ENCODE measurements around the gene DCP2.

The DCP2 gene

DNA sequence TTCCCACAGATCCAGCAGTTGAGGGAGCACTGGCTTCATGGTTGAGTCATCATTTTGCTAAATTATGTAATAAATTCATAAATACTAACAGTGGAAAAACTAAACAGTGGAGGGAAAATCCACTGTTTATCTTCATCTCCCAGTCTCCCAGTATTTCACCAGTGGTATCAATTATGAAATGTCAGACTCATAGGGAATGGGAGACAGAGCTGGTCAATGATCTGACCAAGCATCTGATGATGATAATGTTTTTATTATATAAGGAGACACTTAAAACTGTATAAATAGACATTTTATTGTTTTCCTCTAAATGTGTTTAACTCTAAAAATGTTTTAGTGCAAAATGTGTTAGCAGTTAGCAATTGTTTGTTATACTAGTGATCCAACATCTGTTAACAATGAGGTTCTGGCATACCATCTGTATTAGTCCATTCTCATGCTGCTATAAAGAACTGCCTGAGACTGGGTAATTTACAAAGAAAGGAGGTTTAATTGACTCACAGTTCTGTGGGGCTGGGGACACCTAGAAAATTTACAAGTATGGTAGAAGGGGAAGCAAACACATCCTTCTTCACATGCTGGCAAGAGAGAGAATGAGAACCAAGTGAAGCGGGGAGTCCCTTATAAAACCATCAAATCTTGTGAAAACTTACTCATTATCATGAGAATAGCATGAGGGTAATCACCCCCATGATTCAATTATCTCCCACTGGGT is 42.8 kb upstream of the DCP2 start:
- no peak for DNase-seq
- no peaks in the 10 kb centered on the region for H3K36me3 Mint-ChIP-seq (ENCODE audit: low read depth)
- H3K9me3 Mint-ChIP-seq: no peaks in the 10 kb centered on the region
- TF ChIP-seq, protein P1, sequence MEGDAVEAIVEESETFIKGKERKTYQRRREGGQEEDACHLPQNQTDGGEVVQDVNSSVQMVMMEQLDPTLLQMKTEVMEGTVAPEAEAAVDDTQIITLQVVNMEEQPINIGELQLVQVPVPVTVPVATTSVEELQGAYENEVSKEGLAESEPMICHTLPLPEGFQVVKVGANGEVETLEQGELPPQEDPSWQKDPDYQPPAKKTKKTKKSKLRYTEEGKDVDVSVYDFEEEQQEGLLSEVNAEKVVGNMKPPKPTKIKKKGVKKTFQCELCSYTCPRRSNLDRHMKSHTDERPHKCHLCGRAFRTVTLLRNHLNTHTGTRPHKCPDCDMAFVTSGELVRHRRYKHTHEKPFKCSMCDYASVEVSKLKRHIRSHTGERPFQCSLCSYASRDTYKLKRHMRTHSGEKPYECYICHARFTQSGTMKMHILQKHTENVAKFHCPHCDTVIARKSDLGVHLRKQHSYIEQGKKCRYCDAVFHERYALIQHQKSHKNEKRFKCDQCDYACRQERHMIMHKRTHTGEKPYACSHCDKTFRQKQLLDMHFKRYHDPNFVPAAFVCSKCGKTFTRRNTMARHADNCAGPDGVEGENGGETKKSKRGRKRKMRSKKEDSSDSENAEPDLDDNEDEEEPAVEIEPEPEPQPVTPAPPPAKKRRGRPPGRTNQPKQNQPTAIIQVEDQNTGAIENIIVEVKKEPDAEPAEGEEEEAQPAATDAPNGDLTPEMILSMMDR (IDR thresholded peaks at IDR 0.05): no peak
- H3K27ac Mint-ChIP-seq: no peak overlapping the region
- peaks cover 17% of the 10 kb centered on the region for H3K4me1 Mint-ChIP-seq
- H3K27me3 Mint-ChIP-seq (ENCODE audit: low read depth, poor library complexity): peaks cover 6% of the 10 kb centered on the region
- H3K4me3 Mint-ChIP-seq: no peak overlapping the region

DNA sequence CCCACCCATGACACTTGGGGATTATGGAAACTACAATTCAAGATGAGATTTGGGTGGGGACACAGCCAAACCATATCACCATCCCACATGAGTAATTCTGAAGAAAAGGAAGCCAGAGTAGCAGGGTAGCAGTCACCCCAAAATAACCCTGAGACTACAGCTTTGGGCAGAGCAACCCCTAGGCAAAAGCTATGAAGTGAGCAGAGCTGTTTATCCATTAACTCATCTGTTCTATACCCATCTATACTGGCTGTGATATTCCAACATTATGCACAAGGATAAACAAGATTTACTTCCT is 42.3 kb upstream of the DCP2 start:
- Mint-ChIP-seq H3K4me1 (peaks cover 17% of the 10 kb centered on the region), H3K27ac (no peak overlapping the region), H3K27me3 (ENCODE audit: low read depth, poor library complexity) (peaks cover 3% of the 10 kb centered on the region), H3K36me3 (ENCODE audit: low read depth) (no peaks in the 10 kb centered on the region), H3K9me3 (no peaks in the 10 kb centered on the region), H3K4me3 (no peak overlapping the region)
- no peak for DNase-seq
- TF ChIP-seq, protein P1 (IDR thresholded peaks at IDR 0.05): no peak

DNA sequence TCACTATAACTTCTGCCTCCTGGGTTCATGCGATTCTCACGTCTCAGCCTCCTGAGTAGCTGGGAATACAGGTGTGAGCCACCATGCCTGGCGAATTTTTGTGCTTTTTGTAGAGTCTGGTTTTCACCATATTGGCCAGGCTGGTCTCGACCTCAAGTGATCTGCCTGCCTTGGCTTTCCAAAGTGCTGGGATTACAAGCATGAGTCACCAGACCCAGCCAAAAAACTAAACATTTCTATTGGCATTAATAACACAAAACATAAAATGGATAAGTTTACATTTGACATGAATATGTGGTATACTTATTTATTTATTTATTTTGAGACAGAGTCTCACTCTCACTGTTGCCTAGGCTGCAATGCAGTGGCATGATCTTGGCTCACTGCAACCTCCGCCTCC is 40.9 kb upstream of the DCP2 start:
- no peak overlapping the region for H3K27ac Mint-ChIP-seq
- no peak for DNase-seq
- TF ChIP-seq, protein P1 (IDR thresholded peaks at IDR 0.05): no peak
- peaks cover 3% of the 10 kb centered on the region for H3K27me3 Mint-ChIP-seq (ENCODE audit: low read depth, poor library complexity)
- no peaks in the 10 kb centered on the region for H3K36me3 Mint-ChIP-seq (ENCODE audit: low read depth)
- peaks cover 17% of the 10 kb centered on the region for H3K4me1 Mint-ChIP-seq
- H3K4me3 Mint-ChIP-seq: no peak overlapping the region
- H3K9me3 Mint-ChIP-seq: no peaks in the 10 kb centered on the region

DNA sequence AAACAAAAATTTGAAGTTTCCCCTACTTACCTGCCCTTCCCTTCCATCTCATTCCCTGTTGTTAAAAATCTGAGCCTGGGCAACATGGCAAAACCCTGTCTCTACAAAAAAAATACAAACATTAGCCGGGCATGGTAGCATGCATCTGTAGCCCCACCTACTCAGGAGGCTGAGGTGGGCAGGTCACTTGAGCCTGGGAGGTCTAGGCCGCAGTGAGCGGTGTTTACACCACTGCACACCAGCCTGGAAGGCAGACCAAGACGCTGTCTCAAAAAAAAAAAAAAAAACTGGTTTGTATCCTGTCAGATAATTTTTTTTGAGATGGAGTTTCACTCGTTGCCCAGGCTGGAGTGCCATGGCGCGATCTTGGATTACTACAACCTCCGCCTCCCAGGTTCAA is 38.3 kb upstream of the DCP2 start:
- Mint-ChIP-seq H3K27me3 (ENCODE audit: low read depth, poor library complexity) (peaks cover 3% of the 10 kb centered on the region), H3K27ac (no peak overlapping the region), H3K9me3 (no peaks in the 10 kb centered on the region), H3K36me3 (ENCODE audit: low read depth) (no peaks in the 10 kb centered on the region), H3K4me3 (no peak overlapping the region), H3K4me1 (no peaks in the 10 kb centered on the region)
- TF ChIP-seq, protein P1 (IDR thresholded peaks at IDR 0.05): no peak
- DNase-seq: no peak

DNA sequence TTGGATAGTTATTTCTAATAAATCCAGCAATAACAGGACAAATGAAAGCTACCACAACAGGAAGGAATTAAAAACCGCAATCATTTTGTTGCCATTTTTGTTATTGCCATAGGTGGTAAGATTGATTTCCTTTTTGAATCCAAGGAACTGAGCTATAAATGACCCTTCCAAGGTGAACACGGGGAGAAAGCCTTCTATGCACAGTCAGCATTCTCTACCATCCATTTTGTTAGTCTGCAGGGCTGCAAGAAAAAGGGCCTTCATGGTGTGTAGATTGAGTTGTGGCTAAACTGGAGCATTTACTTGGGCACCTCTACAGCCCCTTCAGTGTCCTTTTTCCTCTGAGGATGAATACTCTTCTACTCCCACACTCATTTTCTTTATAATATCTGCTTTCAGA is 35.9 kb upstream of the DCP2 start:
- Mint-ChIP-seq H3K27ac (no peak overlapping the region), H3K27me3 (ENCODE audit: low read depth, poor library complexity) (peaks cover 6% of the 10 kb centered on the region), H3K4me1 (no peaks in the 10 kb centered on the region), H3K36me3 (ENCODE audit: low read depth) (no peaks in the 10 kb centered on the region), H3K9me3 (no peaks in the 10 kb centered on the region), H3K4me3 (no peak overlapping the region)
- TF ChIP-seq, protein P1 (IDR thresholded peaks at IDR 0.05): no peak
- no peak for DNase-seq

DNA sequence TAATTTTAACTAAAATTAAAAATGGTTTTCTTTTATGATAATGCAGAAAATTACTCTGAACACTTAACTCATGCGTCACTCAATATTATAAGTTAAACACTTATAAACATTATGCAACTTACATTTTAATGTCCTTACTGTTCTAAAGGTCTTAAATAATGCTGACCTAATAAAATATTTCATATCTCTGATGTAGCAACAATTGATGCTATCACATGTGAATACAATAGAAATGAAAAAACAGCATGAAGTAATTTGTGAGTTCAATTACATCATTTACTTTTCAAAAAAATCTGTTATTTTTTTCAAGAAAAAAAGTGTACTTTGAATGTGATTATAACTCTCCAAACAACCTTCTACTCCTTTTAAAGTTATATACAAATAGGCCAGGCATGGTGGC is 28.1 kb upstream of the DCP2 start:
- H3K36me3 Mint-ChIP-seq (ENCODE audit: low read depth): peaks cover 5% of the 10 kb centered on the region
- peaks cover 8% of the 10 kb centered on the region for H3K27me3 Mint-ChIP-seq (ENCODE audit: low read depth, poor library complexity)
- peaks cover 11% of the 10 kb centered on the region for H3K9me3 Mint-ChIP-seq
- TF ChIP-seq, protein P1 (IDR thresholded peaks at IDR 0.05): no peak
- no peak overlapping the region for H3K4me3 Mint-ChIP-seq
- no peak overlapping the region for H3K27ac Mint-ChIP-seq
- DNase-seq: no peak
- no peaks in the 10 kb centered on the region for H3K4me1 Mint-ChIP-seq

Data from nephron progenitor cell (in vitro differentiated cells).